ENCODE results near the gene ZNF385D.

ZNF385D gene

DNA sequence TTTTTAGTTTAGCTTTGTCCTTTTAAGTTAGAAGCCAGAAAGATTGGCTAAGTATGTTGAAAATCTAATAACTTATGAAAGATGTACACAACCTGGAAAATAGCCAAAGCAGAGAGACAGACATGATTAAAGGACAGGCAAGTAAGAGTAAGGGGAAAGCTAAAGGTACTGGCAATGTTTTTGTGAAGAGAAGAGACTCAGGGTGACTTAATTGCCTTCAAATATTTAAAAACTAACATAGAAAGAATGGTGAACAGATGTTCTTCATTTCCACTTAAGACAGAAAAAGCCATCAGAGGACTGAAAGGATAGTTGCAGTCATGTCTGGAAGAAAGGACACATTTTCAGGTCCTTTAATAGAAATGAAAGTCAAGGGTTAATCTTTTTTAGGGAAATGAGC is 68.8 kb downstream of the ZNF385D start:
- Histone ChIP-seq H3K27ac (ENCODE audit: low read length) (no peak overlapping the region), H3K9ac (ENCODE audit: low read length in 2 of 2) (no peak overlapping the region), H3K9me3 (ENCODE audit: control insufficient read depth in 2 of 2, low read length in 2 of 2) (no peaks in the 10 kb centered on the region), H3K36me3 (ENCODE audit: control insufficient read depth in 2 of 2, insufficient read depth in 2 of 2, low read length in 2 of 2) (no peaks in the 10 kb centered on the region), H3K4me3 (ENCODE audit: low read length in 2 of 2) (no peak overlapping the region), H3K4me1 (ENCODE audit: control insufficient read depth, insufficient read depth, low read length) (no peaks in the 10 kb centered on the region), H3K27me3 (ENCODE audit: control insufficient read depth in 1 of 2, insufficient read depth in 2 of 2, low read length in 2 of 2) (no peaks in the 10 kb centered on the region)

DNA sequence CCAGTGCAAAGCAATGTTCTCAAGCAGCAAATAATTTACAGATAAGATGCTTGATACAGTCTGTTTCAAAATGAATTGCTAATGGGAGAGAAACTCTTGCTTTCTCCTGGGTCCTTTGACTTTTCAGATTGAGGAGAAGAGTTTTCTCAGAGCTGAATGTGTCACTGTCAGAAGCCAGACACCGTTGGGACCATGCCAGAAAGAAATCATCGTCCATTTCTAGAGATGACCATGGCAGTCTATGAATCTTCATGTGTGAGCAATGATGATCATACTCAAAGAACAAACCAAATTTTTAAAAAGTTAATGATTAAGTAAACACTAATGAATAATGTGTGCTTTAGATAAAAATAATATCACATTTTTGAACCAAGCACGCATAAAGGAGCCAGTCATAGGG is 77.6 kb downstream of the ZNF385D start:
- no peak overlapping the region for H3K4me3 ChIP-seq (ENCODE audit: low read length in 2 of 2)
- no peak overlapping the region for H3K9ac ChIP-seq (ENCODE audit: low read length in 2 of 2)

DNA sequence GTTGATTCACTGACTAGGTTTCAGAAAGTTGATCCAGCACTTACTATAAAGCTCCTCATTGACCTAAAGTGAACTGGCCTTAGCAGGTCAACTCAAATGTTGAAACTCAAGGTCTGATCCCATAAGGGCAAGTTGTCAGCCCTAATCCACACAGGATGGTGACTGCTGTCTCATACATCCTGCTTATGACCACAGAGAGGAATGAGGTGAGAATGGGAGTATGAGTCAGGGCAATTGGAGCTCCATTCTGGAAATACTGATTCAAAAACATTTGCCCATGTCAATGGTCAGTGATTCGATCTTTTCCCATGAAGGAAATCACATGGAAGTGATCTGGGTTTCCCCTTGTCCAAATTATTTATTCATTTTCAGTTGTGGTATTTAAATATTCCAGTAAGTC is 78.7 kb downstream of the ZNF385D start:
- no peaks in the 10 kb centered on the region for H3K4me1 ChIP-seq (ENCODE audit: control insufficient read depth, insufficient read depth, low read length)
- H3K4me3 ChIP-seq (ENCODE audit: low read length in 2 of 2), result no peak overlapping the region
- H3K9ac ChIP-seq (ENCODE audit: low read length in 2 of 2), result no peak overlapping the region
- no peaks in the 10 kb centered on the region for H3K9me3 ChIP-seq (ENCODE audit: control insufficient read depth in 2 of 2, low read length in 2 of 2)
- H3K36me3 ChIP-seq (ENCODE audit: control insufficient read depth in 2 of 2, insufficient read depth in 2 of 2, low read length in 2 of 2), result no peaks in the 10 kb centered on the region
- no peak overlapping the region for H3K27ac ChIP-seq (ENCODE audit: low read length)
- H3K27me3 ChIP-seq (ENCODE audit: control insufficient read depth in 1 of 2, insufficient read depth in 2 of 2, low read length in 2 of 2), result no peaks in the 10 kb centered on the region

More for the DNA sequence above, 77.6 kb downstream of the ZNF385D start:
- Histone ChIP-seq H3K27me3 (ENCODE audit: control insufficient read depth in 1 of 2, insufficient read depth in 2 of 2, low read length in 2 of 2) (no peaks in the 10 kb centered on the region), H3K9me3 (ENCODE audit: control insufficient read depth in 2 of 2, low read length in 2 of 2) (no peaks in the 10 kb centered on the region), H3K27ac (ENCODE audit: low read length) (no peak overlapping the region), H3K4me1 (ENCODE audit: control insufficient read depth, insufficient read depth, low read length) (no peaks in the 10 kb centered on the region), H3K36me3 (ENCODE audit: control insufficient read depth in 2 of 2, insufficient read depth in 2 of 2, low read length in 2 of 2) (no peaks in the 10 kb centered on the region)

DNA sequence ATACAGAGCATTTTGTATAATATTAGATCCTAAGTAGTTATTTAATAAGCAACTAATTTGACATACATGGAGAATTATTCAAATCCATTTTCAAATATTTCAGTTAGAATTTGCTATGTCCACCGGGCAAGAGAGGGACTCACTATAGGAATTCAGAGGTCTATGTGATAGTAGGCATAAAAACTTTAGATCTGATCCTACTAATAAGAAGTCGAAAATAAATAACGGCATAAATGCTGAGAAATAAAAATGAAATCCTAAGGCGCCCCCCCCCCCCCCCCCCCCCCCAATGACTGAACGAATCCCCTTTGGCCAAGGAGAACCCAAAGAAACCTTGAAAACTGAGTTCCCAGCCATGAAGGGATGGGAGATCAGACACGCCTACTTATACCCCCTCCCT is 80.6 kb downstream of the ZNF385D start:
- no peaks in the 10 kb centered on the region for H3K36me3 ChIP-seq (ENCODE audit: control insufficient read depth in 2 of 2, insufficient read depth in 2 of 2, low read length in 2 of 2)
- H3K27me3 ChIP-seq (ENCODE audit: control insufficient read depth in 1 of 2, insufficient read depth in 2 of 2, low read length in 2 of 2), result no peaks in the 10 kb centered on the region
- H3K4me3 ChIP-seq (ENCODE audit: low read length in 2 of 2), result no peak overlapping the region
- no peaks in the 10 kb centered on the region for H3K9me3 ChIP-seq (ENCODE audit: control insufficient read depth in 2 of 2, low read length in 2 of 2)
- H3K9ac ChIP-seq (ENCODE audit: low read length in 2 of 2), result no peak overlapping the region
- H3K27ac ChIP-seq (ENCODE audit: low read length), result no peak overlapping the region
- H3K4me1 ChIP-seq (ENCODE audit: control insufficient read depth, insufficient read depth, low read length), result peaks cover 4% of the 10 kb centered on the region

GRCh38 chr3:21668012-21668411 is 83.0 kb downstream of the ZNF385D start:
- Histone ChIP-seq H3K9ac (ENCODE audit: low read length in 2 of 2) (no peak overlapping the region), H3K36me3 (ENCODE audit: control insufficient read depth in 2 of 2, insufficient read depth in 2 of 2, low read length in 2 of 2) (no peaks in the 10 kb centered on the region), H3K27me3 (ENCODE audit: control insufficient read depth in 1 of 2, insufficient read depth in 2 of 2, low read length in 2 of 2) (no peaks in the 10 kb centered on the region), H3K4me1 (ENCODE audit: control insufficient read depth, insufficient read depth, low read length) (peaks cover 8% of the 10 kb centered on the region), H3K9me3 (ENCODE audit: control insufficient read depth in 2 of 2, low read length in 2 of 2) (no peaks in the 10 kb centered on the region), H3K27ac (ENCODE audit: low read length) (no peak overlapping the region), H3K4me3 (ENCODE audit: low read length in 2 of 2) (no peak overlapping the region)

DNA sequence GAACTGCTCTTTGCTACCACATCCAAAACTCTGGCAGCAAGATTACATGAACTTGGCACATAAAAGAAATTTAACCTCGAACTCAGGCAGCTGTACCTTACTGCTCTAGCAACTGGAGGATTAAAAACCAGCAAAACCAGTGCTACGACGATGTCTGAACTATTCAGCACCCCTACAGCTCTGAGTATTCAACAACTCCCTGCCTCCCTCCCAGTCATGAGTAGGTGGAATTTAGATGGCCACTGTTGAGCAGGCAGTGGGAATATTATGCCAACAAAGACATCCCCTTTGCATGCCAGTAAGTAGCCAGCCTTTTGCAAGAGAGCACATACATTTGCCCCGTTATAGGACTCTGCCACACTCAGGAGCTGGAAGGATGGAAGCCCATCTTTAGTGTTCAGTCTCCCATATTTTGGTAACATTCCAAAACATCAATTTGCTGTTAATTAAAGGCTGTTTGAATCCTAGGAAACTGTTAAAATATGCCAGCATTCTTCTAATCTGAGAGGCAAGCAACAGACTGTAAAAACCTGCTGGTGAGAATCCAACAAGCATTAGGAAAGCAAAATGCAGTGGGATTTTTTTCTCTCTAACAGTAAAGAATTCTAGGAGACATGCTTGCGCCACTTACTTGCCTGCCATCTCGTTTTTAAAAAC is 85.4 kb downstream of the ZNF385D start:
- H3K9me3 ChIP-seq (ENCODE audit: control insufficient read depth in 2 of 2, low read length in 2 of 2), result no peaks in the 10 kb centered on the region
- H3K9ac ChIP-seq (ENCODE audit: low read length in 2 of 2), result no peak overlapping the region
- H3K4me1 ChIP-seq (ENCODE audit: control insufficient read depth, insufficient read depth, low read length), result peaks cover 8% of the 10 kb centered on the region
- no peaks in the 10 kb centered on the region for H3K36me3 ChIP-seq (ENCODE audit: control insufficient read depth in 2 of 2, insufficient read depth in 2 of 2, low read length in 2 of 2)
- H3K27me3 ChIP-seq (ENCODE audit: control insufficient read depth in 1 of 2, insufficient read depth in 2 of 2, low read length in 2 of 2), result no peaks in the 10 kb centered on the region
- no peak overlapping the region for H3K4me3 ChIP-seq (ENCODE audit: low read length in 2 of 2)
- no peak overlapping the region for H3K27ac ChIP-seq (ENCODE audit: low read length)

GRCh38 chr3:21664996-21665395 is 86.0 kb downstream of the ZNF385D start:
- H3K36me3 ChIP-seq (ENCODE audit: control insufficient read depth in 2 of 2, insufficient read depth in 2 of 2, low read length in 2 of 2), result no peaks in the 10 kb centered on the region
- no peak overlapping the region for H3K27ac ChIP-seq (ENCODE audit: low read length)
- H3K4me3 ChIP-seq (ENCODE audit: low read length in 2 of 2), result no peak overlapping the region
- H3K4me1 ChIP-seq (ENCODE audit: control insufficient read depth, insufficient read depth, low read length), result peaks cover 8% of the 10 kb centered on the region
- no peaks in the 10 kb centered on the region for H3K27me3 ChIP-seq (ENCODE audit: control insufficient read depth in 1 of 2, insufficient read depth in 2 of 2, low read length in 2 of 2)
- no peaks in the 10 kb centered on the region for H3K9me3 ChIP-seq (ENCODE audit: control insufficient read depth in 2 of 2, low read length in 2 of 2)
- no peak overlapping the region for H3K9ac ChIP-seq (ENCODE audit: low read length in 2 of 2)

GRCh38 chr3:21662403-21662802 is 88.6 kb downstream of the ZNF385D start:
- Histone ChIP-seq H3K36me3 (ENCODE audit: control insufficient read depth in 2 of 2, insufficient read depth in 2 of 2, low read length in 2 of 2) (no peaks in the 10 kb centered on the region), H3K27me3 (ENCODE audit: control insufficient read depth in 1 of 2, insufficient read depth in 2 of 2, low read length in 2 of 2) (no peaks in the 10 kb centered on the region), H3K4me1 (ENCODE audit: control insufficient read depth, insufficient read depth, low read length) (peaks cover 8% of the 10 kb centered on the region), H3K9ac (ENCODE audit: low read length in 2 of 2) (no peak overlapping the region), H3K4me3 (ENCODE audit: low read length in 2 of 2) (no peak overlapping the region), H3K27ac (ENCODE audit: low read length) (no peak overlapping the region), H3K9me3 (ENCODE audit: control insufficient read depth in 2 of 2, low read length in 2 of 2) (no peaks in the 10 kb centered on the region)

DNA sequence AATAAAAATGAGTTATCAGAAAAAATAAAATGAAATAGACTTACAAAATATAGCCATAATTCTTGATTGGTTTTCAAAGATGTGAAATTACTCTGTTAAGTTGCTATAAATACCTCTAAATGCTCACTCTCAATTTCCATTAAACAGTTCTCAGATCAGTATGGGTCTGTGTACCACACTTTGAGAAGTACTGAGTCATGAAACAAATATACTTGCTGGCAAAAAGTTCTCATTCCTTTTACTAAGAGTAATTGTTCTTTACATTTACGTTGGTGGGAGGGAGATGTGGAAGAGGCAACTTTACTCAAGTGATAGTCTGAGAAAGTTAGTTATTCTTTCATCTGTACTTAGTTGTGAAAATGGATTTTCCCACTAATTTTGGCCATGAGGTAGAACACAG is 96.3 kb downstream of the ZNF385D start:
- Histone ChIP-seq H3K27ac (ENCODE audit: low read length) (no peak overlapping the region), H3K27me3 (ENCODE audit: control insufficient read depth in 1 of 2, insufficient read depth in 2 of 2, low read length in 2 of 2) (no peaks in the 10 kb centered on the region), H3K4me1 (ENCODE audit: control insufficient read depth, insufficient read depth, low read length) (no peaks in the 10 kb centered on the region), H3K36me3 (ENCODE audit: control insufficient read depth in 2 of 2, insufficient read depth in 2 of 2, low read length in 2 of 2) (no peaks in the 10 kb centered on the region), H3K9ac (ENCODE audit: low read length in 2 of 2) (no peak overlapping the region), H3K4me3 (ENCODE audit: low read length in 2 of 2) (no peak overlapping the region), H3K9me3 (ENCODE audit: control insufficient read depth in 2 of 2, low read length in 2 of 2) (no peaks in the 10 kb centered on the region)

DNA sequence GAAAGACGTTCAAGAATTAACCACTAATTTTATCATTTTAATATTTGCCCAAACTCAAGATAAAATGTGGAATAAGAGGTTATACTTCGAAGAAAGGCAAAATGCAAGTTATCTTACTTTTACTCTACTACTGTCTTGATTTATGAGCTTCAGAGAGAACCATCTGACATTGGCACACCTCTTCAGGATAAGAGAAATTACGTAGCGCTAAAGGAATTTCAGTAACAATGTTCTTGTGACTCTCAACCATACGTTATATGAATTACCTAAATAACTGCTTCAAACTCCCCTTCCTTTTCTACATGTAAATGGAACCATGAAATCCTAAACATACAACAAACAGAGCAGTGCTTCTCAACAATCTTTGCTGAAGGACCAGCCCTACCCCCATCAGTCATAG is 96.8 kb downstream of the ZNF385D start:
- no peaks in the 10 kb centered on the region for H3K27me3 ChIP-seq (ENCODE audit: control insufficient read depth in 1 of 2, insufficient read depth in 2 of 2, low read length in 2 of 2)
- H3K4me1 ChIP-seq (ENCODE audit: control insufficient read depth, insufficient read depth, low read length), result no peaks in the 10 kb centered on the region
- no peak overlapping the region for H3K4me3 ChIP-seq (ENCODE audit: low read length in 2 of 2)
- no peak overlapping the region for H3K27ac ChIP-seq (ENCODE audit: low read length)
- no peaks in the 10 kb centered on the region for H3K9me3 ChIP-seq (ENCODE audit: control insufficient read depth in 2 of 2, low read length in 2 of 2)
- no peak overlapping the region for H3K9ac ChIP-seq (ENCODE audit: low read length in 2 of 2)
- H3K36me3 ChIP-seq (ENCODE audit: control insufficient read depth in 2 of 2, insufficient read depth in 2 of 2, low read length in 2 of 2), result no peaks in the 10 kb centered on the region

GRCh38 chr3:21649519-21649918 is 101.5 kb downstream of the ZNF385D start:
- Histone ChIP-seq H3K4me3 (ENCODE audit: low read length in 2 of 2) (no peak overlapping the region), H3K27ac (ENCODE audit: low read length) (no peak overlapping the region), H3K27me3 (ENCODE audit: control insufficient read depth in 1 of 2, insufficient read depth in 2 of 2, low read length in 2 of 2) (no peaks in the 10 kb centered on the region), H3K4me1 (ENCODE audit: control insufficient read depth, insufficient read depth, low read length) (peaks cover 4% of the 10 kb centered on the region), H3K9me3 (ENCODE audit: control insufficient read depth in 2 of 2, low read length in 2 of 2) (no peaks in the 10 kb centered on the region), H3K36me3 (ENCODE audit: control insufficient read depth in 2 of 2, insufficient read depth in 2 of 2, low read length in 2 of 2) (no peaks in the 10 kb centered on the region), H3K9ac (ENCODE audit: low read length in 2 of 2) (no peak overlapping the region)

Data from stomach smooth muscle (tissue), 2 donors.